NCI-H2227 treated with DMSO at 0.1 percent for 48 hours (cell line): ENCODE results near the gene PHF5A.
"Not testable (repeated sequence)": the region's sequence is repeated elsewhere in the genome, so short reads cannot be mapped to it uniquely, and the experiment has no call there.

Source experiments
- DNase-seq: peaks from one replicate; lab custom pipeline; 2025; lab: John Stamatoyannopoulos, UW

PHF5A gene

GRCh38 chr22:41446639-41447434 lies 21.7 kb downstream of the PHF5A start, which contains the start of gene TOB2:
TSS of gene TOB2 (minus strand) at chr22:41446801. CDS start at chr22:41437345, 9,456 bp downstream.
- peak; percentile 67 for DNase-seq

DNA sequence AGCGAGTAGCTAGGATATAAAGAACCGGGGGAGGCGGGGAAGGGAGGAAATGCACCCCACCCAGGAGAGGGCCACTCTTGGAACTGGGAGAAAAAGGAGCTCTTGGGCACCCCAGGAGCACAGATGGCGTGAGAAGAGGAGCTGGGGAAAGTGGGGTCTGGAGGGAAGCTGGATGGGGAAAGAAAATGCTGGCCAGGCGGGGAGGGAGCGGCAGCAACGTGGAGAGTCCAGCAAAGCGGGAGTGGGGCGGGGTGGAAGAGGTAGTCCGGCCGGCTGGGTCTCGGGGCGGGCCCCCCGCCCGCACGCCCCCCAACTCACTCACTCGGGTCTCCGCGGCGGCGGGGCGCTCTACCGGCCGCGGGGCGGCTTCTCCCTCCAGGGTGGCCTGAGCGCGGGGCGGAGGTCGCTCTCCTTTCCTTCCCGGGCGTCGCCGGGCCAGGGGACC lies 22.4 kb downstream of the PHF5A start:
- DNase-seq = no peak

- DNase-seq = no peak
Measured at GRCh38 chr22:41445129-41446056, 23.1 kb downstream of the PHF5A start.

GRCh38 chr22:41444360-41445128 lies 23.9 kb downstream of the PHF5A start:
- DNase-seq = peak; percentile 86

- no peak for DNase-seq
Measured at GRCh38 chr22:41442240-41442792, 26.2 kb downstream of the PHF5A start.

GRCh38 chr22:41440511-41440910 lies 28.0 kb downstream of the PHF5A start:
- not testable (repeated sequence) for DNase-seq

DNA sequence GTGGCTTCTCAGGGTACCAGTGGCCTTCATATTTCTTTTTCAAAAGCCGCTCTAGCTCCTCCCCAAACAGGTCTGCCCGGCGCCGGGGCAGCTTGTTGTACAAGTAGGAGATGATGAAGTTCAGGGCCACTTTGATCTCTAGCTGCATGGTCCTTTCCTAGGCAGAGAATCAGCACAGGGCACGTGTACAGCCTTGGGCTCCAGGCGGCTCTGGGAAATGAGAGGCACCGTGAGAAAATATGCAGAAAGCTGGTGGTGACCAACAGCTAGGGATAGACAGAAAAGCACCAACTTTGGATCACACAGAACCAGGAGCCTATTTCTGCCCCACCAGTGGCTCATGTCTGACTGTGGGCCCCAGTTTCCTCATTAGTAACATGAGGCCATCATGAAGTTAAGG lies 31.3 kb downstream of the PHF5A start:
- no peak for DNase-seq

DNA sequence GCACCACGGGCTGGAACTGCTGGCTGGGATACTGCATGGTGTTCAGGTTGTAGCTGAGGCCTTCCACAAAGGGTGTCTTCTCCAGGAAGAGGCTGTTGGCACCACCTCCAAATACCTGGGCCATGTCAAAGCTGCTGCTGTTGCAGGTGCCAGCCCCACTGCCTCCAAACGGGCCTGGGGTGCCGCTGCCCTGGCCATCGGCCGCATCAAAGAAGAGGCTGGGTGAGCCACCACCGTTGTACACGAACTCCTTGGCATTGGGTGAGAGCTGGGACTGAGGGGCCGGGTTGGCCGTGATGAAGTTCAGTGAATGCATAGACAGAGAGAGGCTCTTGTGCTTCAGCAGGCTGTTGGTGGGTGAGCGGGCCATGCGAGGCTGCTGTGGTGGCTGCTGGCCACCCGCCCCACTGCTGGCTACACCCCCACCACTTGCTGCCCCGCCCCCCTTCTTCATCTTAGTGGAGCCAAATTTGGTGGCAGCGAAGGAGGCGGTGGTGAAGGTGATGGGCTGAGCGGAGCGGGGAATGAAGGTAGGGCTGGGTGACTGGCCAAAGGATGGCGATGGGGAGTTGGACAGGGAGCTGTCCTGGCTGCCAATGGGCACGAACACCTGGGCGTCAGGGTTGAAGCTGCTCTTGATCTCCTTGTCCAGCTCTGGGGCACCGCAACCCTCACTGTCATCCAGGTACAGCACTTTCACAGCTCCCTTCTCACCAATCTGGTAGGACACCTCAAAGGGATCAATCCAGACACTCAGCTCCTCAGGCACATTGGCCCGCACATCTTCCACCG lies 32.0 kb downstream of the PHF5A start:
- DNase-seq = no peak

- no peak for DNase-seq
Measured at GRCh38 chr22:41435560-41435959, 32.9 kb downstream of the PHF5A start.

DNA sequence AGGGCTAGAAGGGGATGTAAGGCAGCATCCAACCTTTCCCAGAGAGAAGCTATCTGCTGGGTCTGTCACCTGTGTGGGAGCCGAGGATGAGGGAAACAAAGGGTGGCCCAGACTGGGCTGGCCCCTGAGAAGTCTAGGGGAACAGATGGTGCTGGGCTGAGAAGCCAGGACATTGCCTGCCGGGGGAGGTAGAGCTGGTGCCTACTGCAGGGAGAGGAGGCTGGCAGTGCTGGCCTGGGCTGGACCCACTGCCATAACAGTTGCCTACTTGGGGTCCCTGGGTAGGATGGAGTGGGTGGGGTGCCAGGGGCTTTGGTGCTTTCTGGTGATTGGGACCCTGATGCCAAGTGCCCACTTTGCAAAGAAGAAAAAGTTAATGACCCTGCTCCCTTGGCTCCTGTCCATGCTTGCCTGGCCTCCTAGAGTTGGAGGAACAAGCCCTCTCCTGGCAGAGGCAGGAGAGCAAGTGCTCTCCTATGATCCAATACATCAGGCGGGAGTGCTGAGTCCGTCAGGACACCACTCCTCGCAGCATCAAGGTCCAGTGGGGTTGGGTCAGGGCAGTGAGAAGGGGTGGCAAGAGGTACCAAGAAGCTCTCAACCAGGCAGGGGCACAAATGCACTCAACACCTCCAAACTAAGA lies 34.0 kb downstream of the PHF5A start:
- not testable (repeated sequence) for DNase-seq

GRCh38 chr22:41433480-41433879 lies 35.0 kb downstream of the PHF5A start:
- DNase-seq = not testable (repeated sequence)

- no peak for DNase-seq
Measured at GRCh38 chr22:41431656-41432055, 36.8 kb downstream of the PHF5A start.

GRCh38 chr22:41429951-41430332 lies 38.5 kb downstream of the PHF5A start:
- no peak for DNase-seq

GRCh38 chr22:41429232-41429950 lies 39.1 kb downstream of the PHF5A start:
- DNase-seq = no peak

GRCh38 chr22:41425660-41426365 lies 42.7 kb downstream of the PHF5A start:
- DNase-seq = no peak

GRCh38 chr22:41418717-41419116 lies 49.8 kb downstream of the PHF5A start:
- no peak for DNase-seq

- no peak for DNase-seq
Measured at GRCh38 chr22:41417622-41418390, 50.7 kb downstream of the PHF5A start.

- no peak for DNase-seq
Measured at GRCh38 chr22:41415554-41415953, 52.9 kb downstream of the PHF5A start.
